Ishikawa (cell line): ENCODE data around the gene LY6G5C.

Experiments
- CEBPB ChIP-seq: IDR thresholded peaks from 2 replicates; pipeline ENCODE4 v1.6.1; 2012
- CREB1 ChIP-seq: IDR thresholded peaks from 2 replicates; pipeline ENCODE4 v1.6.1; 2012; ENCODE audit warnings: low read depth
- EGR1 ChIP-seq: IDR thresholded peaks from 2 replicates; pipeline ENCODE4 v1.6.1; 2012
- EP300 ChIP-seq: IDR thresholded peaks from 2 replicates; pipeline ENCODE4 v1.6.1; 2012; ENCODE audit warnings: borderline replicate concordance
- TAF1 ChIP-seq: IDR thresholded peaks from 2 replicates; pipeline ENCODE4 v1.6.1; 2012; ENCODE audit warnings: low read depth, mild to moderate bottlenecking
- USF1 ChIP-seq: IDR thresholded peaks from 2 replicates; pipeline ENCODE4 v1.6.1; 2012
- TF ChIP-seq, protein P1 (sequence below): IDR thresholded peaks from 2 replicates; pipeline ENCODE4 v1.6.1; 2012

DNA sequence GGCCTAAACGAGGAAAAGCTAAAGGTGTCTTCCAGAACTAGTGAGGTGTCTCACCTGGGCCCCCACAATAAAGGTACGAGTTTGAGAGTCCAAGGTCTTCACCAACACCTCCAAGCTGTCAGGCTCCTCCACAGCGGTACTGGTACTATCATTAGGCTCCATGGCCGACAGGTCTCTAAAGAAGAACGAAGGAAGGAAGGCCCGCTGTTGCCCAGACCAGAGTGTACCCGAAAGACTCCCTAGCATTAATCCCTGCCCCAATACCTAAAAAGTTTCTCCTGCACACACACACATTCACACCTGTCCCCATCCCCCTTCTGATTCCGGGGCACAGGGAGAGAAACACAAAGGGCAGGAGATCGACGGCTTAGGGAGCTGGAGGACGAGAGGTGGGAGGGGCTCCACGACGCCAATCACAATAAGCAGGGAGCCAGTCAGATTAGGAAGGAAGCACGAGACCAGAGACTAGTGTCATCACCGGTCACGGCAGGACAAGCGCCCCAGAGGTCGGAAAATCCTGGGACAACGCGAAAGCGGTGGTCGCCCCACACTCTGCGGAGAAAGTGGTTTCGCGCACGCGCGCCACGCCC lies 29.2 kb downstream of the LY6G5C start:
- TF ChIP-seq EGR1 (no peak), CREB1 (no peak), USF1 (no peak), EP300 (no peak), CEBPB (no peak), TAF1 (no peak)
- TF ChIP-seq, protein P1, sequence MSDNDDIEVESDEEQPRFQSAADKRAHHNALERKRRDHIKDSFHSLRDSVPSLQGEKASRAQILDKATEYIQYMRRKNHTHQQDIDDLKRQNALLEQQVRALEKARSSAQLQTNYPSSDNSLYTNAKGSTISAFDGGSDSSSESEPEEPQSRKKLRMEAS, result no peak
